Measurements from ENCODE around the gene PTPRR.
"Not testable (repeated sequence)": the region's sequence is repeated elsewhere in the genome, so short reads cannot be mapped to it uniquely, and the experiment has no call there.

PTPRR gene

DNA sequence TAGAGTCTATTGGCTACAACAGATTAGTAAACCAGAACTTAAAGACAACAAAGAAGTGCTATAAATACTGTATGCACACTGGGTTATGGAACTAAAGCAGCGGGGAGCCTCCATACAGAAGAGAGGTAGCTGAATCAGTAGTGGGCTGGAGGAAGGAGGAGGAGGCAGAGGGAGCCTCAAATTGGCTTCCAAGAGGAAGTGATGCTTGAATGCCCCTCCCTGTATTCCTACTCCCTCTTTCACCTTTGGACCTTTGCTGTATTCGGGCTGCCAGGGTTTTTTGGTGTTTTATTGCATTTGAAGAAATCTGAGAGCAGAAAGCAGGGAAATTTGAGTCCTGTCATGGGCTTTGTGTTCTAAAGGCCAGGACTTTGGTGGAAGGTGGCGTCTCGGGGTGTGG is 179.3 kb downstream of the PTPRR start:
- no peak for DNase-seq

- DNase-seq, result no peak
Measured at GRCh38 chr12:70739756-70740155, 180.8 kb downstream of the PTPRR start.

DNA sequence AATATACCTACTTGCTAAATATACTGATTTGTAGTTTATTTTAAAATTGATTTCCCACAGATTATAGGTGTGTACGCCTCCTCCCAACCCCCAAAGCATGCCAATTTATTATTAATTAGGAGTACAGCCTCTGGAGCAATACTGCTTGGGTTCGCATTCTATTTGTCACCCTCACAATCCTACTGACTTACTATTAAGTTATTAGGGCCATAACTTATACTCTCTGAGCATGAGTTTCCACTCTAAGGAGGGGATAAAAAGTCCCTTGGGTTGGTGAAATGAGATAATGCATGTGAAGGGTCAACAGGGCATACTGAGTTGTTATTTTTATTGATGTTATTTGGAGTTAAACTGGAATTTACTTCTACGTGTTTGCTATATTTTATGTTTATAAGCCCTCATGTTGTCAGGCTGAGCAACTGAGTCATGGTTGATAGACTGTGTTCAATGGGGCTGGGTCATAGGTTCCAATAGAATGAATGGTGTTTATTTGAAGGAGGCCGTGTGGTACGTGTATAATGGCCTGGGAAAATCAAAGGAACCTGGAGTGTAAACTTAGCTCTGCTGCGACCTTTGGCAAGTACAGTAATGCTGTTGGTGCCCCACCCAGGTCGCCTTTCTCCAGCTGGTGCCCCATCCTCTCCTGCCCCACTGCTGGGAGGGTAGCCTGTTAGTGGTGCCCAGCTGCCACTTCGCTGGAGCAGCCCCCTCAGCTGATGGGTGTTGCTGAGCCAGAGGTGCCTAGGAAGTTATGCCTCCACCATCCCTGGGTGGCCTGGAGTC is 184.0 kb downstream of the PTPRR start:
- no peak for DNase-seq

GRCh38 chr12:70735197-70735596 is 185.3 kb downstream of the PTPRR start:
- DNase-seq, result not testable (repeated sequence)

GRCh38 chr12:70733385-70733784 is 187.2 kb downstream of the PTPRR start:
- DNase-seq, result peak; percentile 10 to 86

DNA sequence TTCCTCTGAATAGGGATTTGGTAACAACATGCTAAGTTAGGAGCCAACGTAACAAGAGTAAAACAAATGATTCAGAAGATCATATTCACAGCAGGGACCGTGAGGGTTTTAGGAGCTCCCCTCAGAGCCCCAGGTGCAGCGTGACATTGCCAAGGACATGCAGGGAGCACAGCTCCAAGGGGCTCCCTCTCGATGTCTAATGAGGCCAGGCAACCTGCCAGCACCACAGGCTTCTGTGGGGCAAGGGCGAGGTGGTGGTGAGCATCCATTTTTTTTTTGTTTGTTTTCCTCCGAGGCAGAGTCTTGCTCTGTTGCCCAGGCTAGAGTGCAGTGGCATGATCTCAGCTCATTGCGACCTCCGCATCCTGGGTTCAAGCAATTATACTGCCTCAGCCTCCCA is 188.3 kb downstream of the PTPRR start:
- no peak for DNase-seq

- no peak for DNase-seq
Measured at GRCh38 chr12:70730675-70731180, 189.8 kb downstream of the PTPRR start.

- DNase-seq, result no peak
Measured at GRCh38 chr12:70724444-70724843, 196.1 kb downstream of the PTPRR start.

DNA sequence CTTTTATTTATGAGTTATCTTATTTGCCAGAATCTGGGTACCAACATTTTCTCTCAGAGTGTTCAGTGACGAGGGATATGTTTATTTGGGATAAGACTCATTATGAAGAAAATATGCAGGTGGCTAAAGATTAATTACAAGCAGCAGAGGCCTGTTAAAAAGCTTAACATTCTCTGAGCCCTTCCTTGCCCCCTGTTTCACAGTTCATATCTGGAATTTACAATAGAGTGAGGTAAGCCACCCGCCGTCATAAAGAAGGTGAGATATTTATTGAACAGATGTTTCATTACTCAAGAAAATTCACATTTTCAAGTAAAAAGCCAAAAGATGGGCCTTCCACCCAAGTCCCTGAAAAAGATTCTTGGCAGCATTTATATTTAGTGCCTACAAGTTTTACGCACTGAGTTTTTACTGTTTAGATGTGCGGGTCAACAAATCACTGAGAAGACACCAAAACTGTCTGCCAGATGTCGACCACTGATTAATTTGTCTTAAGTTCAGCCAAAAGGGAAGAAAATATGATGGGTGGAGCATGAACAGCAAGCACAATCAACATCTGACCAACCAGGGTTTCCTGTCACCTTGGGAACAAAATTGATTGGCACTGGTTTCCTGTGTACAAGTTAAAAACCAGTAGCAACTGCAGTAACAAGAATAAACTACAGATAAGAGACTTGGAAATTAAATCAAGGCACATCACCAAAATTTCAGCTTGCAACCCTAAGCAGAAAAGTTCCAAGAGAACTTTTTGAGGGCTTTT is 197.8 kb downstream of the PTPRR start:
- DNase-seq, result no peak

DNA sequence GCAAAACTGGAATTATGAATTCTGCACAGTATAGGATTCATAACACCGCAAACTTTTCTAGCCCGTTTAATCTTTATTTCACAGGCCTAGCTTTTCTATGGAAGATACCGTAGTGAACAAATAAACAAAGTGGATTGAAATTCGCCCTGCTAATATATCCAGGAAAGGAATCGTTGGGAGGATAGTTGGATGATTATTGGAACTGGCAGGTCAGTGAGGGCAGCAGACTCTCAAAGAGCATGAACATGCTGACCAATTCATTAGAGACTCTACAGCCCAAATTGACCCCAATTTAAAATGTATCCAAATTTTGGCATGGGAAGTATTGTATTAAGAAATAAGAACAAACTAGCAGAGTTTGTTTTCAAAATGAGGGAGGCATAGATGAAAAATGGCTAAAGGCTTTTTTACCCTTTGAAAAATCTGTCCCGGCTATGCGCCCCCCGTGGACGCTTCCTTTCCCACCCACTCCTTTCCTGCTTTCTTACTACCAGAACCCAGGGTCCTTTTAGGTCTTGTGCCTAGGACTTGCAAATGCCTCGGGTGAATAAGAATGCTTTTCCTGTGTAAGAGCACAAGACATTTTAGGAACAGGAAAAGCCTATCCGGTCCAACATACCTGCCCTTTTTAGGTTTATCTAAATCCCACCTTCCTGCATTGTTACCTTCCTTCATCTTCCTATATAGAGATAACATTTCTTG is 198.7 kb downstream of the PTPRR start:
- no peak for DNase-seq

DNA sequence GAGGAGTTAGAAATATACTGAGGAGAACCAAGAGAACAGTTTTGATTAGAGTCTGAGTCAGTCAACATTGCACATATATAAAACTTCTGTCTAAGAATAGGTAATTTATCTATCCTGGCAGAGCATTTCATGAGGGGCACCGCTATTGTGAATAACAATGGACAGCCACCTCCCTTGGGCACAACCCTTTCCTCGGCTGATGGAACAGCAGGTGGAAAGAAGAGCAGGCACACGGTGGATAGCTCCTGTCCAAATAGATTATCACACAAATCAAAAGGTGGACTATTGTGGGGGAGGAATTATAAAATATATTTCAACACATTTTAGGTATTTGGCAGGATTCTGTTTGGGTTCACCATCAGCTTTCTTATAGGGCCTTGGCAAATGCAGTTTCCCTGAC is 199.3 kb downstream of the PTPRR start:
- no peak for DNase-seq

- DNase-seq, result peak; percentile 42 to 52
Measured at GRCh38 chr12:70719672-70720420, 200.7 kb downstream of the PTPRR start.

- DNase-seq, result no peak
Measured at GRCh38 chr12:70719071-70719470, 201.5 kb downstream of the PTPRR start.

- DNase-seq, result no peak
Measured at GRCh38 chr12:70711831-70712230, 208.7 kb downstream of the PTPRR start.

DNA sequence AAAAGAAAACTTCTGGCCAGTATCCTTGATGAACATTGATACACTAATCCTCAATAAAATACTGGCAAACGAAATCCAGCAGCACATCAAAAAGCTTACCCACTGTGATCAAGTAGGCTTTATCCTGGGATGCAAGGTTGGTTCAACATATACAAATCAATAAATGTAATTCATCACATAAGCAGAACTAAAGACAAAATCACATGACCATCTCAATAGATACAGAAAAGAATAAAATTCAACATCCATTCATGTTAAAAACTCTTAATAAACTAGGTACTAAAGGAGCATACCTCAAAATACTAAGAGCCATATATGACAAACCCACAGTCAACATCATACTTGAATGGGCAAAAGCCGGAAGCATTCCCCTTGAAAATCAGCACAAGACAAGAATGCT is 211.5 kb downstream of the PTPRR start:
- DNase-seq, result no peak

DNA sequence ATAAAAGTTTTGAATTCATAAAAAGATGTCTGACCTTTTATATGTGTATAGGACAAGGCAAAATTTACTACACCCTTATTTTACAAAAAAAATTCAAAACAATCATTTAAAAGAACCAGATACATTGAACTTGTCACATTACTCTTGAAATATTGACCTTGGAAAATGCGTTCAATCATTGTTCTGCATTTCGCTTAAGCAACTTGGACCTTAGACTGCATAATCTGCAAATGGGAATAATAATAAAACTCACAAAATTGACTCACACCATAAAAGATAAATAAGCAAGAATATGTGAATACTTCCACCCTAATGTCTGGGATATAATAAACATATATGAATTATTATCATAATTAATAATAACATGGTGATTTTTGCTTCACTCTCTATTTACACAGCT is 213.9 kb downstream of the PTPRR start:
- DNase-seq, result no peak

- DNase-seq, result no peak
Measured at GRCh38 chr12:70698345-70698744, 222.2 kb downstream of the PTPRR start.

DNA sequence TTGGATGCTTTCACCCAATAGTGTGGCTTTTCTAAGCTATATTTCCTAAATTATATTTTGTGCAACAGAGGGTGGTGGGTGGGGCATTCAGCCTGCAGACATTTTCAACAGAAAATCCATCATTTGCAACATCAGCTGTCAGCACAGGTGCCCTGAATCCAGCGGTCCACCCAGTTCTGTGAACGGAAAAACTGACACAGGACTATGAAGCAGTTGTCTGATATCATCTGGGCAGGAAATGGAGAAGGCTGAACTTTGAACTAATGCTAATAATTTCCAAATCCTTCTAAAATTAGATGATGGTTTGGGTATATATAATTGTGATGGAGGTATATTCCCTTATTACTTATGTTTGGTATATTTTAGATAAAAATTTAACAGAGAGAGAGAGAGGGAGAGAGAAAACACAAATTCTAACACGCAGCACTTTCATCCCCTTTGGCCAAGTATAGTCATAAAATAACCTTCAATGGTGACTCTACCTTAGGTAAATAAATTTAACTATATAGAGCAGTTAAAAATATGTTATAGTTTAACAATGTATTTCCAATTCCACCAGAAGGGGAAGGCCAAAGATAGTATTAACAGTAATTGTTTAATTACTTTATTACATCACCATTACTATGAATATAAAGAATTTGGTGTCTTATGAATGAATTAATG is 225.0 kb downstream of the PTPRR start:
- DNase-seq, result no peak

GRCh38 chr12:70692681-70693288 is 227.8 kb downstream of the PTPRR start:
- no peak for DNase-seq

DNA sequence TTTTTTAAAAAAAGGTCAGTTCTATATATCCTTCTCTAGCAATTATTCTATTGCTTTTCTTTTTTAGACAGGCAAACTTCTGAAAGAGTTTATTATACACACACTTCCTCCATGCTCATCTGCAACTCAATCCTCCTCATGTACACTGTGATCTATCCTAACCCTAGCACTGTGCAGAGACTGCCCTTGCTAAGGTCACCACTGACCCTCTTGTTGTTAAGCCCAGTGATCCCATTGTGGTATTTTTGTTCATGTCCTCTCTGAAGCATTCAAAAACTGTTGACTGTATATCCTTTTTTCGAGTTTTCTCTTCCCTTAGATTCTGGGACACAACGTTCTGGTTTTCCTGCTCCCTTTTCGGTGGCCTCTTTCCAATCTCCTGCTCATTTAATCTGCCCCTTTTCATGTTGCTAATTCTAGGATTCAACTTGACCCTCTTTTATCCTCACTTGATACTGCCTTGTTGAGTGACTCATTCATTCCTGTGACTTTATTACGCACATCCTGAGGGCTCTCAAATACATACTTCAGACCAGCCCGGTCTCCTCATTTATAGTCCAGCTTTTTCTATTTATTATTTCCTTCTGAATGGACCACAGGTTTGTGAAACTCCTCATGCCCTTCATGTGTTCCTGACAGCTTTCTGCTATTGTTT is 229.4 kb downstream of the PTPRR start:
- DNase-seq, result no peak

DNA sequence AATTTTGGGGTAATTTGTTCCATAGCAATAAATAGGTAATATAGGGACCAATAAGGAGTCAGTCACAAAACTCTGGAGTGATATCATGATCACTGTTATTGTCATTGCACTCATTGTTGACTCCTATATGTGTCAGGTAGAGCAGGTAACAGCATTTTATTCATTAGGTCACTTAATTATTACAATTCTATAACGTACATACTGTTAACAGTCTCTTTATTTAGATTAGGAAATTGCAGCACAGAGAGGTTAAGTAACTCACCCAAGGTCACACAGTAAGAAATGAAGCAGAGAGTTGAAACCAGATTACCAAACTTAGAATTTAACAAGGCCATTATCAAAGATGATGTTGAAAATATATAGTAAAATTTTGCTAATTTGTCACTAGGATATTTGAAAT is 233.6 kb downstream of the PTPRR start:
- DNase-seq, result no peak

Data from hippocampal formation (tissue), 2 donors.